SK-MEL-5 (cell line): ENCODE results near the gene NFATC3. TPM values are rescaled to one million over a fixed set of nuclear protein-coding genes. Genes with fewer than 3 reads are reported as not detected.

Experiments
- DNase-seq: peaks from one replicate; pipeline ENCODE4 v3.0.0-alpha.2; 2016; ENCODE audit warnings: low read depth, low spot score
- in situ Hi-C: cut with HindIII; loops from 2 replicates; pipeline ENCODE4 v1.10.0; 2016; ENCODE audit warnings: low sequenced_read_pairs, high pct_unique_total_duplicates, low pct_unique_long_range_greater_than_20kb
- total RNA-seq: library from RNA; depleted of rRNA; stranded (reverse); fragments of >200 nt; shearing (Covaris generic); gene quantifications from 2 replicates; pipeline ENCODE4 v1.2.3, GENCODE V29; 2014

Gene NFATC3
- total RNA-seq, 1 experiment from 2014 or later = 13.8 TPM

- in situ Hi-C loops = no loop called here
- DNase-seq = no peak
Observed at GRCh38 chr16:68070249-68070730, 14.9 kb upstream of the NFATC3 start.

DNA sequence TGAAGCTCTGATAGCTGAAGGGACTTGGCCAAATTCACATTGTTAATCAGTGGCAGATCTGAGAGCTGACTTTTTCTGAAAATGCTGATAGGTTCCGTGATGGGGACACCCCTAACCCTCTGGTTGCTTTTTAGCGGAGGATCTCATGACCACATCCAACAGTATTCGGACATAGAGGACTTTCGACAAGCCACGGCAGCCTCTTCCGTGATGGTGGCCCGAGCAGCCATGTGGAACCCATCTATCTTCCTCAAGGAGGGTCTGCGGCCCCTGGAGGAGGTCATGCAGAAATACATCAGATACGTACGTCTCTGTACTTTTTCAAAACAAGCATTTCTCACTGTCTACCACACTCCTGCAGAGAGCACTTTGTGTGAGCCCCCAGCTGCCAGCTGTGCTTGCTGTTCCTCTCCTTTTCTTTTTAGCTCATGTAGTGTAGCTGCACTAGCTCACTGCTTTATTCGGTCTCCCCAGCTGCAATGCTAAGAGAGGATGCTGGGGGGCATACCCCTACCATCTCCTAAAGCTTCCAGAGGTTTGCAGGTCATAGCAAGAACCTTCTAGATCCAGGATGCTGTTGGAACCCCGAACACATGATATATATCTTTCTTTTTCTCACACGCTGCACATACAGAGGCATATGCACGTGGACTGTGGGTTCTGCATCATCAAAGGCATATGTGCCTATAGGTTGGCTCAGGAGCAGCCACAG is 14.2 kb upstream of the NFATC3 start:
- DNase-seq = no peak
- in situ Hi-C loops = no loop called here

GRCh38 chr16:68071518-68071901 is 13.7 kb upstream of the NFATC3 start:
- no peak for DNase-seq
- in situ Hi-C loops = no loop called here

DNA sequence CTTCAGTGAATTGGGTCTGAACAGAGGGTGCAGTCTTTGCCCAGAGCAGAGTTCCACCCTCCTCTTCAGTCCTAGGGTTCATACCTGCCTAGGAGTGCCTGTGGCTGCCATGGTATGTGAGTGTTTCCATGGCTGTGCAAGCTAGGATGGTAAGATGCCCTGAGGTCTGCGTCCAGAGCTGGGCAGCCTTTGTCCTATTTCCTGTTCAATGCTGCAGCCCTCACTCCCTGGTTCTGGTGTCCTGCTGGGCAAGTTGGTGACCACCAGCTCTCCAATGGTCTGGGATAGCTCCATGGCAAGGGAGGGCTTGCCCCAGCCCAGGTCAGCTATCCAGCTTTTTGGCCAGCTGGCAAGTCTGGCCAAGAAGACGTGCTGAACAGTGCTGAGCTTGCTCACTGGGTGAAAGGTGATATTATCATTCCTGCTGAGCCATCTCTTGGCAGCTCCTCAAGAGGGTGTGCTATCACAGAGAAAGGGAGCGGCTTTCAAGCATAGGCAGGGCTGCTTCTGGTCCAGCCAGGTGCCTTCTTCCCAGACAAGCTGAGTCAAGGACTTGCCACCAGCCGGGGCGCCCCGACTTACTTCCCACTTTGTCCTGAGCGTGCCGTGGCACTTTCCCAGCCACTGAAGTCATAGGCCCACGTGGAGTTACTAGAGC is 13.0 kb upstream of the NFATC3 start:
- DNase-seq = no peak
- in situ Hi-C loops = no loop called here

- in situ Hi-C loops = no loop called here
- no peak for DNase-seq
Observed at GRCh38 chr16:68073902-68074760, 11.0 kb upstream of the NFATC3 start.

DNA sequence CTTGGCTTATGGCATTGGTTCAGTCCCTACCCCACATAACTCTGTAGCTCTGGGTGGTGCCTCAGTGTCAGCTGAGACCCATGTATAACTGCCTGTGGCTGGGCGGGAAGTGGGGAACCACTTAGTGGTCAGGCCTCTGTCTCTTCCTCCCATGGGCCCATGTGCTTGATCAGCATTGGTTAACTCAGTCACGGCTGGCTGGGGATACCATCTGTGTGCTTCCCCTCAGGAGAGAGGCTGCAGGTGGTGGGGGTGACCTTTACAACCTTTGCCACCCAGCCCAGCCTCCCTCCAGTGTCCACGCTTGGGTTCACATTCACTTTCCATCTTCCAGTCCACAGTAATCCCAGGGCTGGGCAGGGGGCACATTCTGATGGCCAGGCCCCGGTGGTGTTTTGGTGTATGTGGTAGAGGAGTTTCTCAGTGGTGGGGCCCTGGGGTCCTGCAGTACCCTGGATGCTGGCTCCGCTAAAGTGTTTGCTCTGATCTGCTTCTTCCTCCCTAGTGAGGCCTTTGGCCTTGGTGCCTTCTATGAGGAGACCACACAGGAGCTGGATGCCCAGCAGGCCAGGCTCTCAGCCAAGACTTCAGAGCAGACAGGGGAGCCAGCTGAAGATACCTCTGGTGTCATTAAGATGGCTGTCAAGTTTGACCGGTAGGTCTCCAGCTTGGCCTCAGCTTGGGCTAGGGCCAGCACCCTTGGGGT is 10.2 kb upstream of the NFATC3 start:
- DNase-seq = no peak
- in situ Hi-C loops = no loop called here

DNA sequence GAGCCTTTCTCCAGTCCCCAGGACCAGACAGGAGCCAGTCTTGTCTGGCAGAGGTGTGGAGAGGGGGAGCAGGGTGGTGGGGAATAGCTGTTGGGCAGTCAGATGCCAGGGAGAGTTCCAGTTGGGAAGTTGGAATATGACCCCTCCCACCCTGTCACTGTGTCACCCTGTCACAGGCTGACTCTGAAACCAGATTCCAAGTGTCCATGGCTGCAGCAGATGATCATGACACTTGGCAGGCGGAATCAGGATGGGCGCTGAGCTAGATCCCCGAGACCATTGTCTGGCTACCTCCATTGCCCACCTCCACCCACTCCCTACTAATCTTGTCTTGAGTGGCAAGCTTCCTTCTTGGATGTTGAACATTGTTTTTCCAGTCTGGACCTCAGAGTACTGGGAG is 9.2 kb upstream of the NFATC3 start:
- no peak for DNase-seq
- in situ Hi-C loops = no loop called here

- no peak for DNase-seq
- in situ Hi-C loops = no loop called here
Observed at GRCh38 chr16:68076560-68076959, 8.6 kb upstream of the NFATC3 start.

GRCh38 chr16:68077866-68078700 is 7.1 kb upstream of the NFATC3 start:
- no peak for DNase-seq
- in situ Hi-C loops = no loop called here

DNA sequence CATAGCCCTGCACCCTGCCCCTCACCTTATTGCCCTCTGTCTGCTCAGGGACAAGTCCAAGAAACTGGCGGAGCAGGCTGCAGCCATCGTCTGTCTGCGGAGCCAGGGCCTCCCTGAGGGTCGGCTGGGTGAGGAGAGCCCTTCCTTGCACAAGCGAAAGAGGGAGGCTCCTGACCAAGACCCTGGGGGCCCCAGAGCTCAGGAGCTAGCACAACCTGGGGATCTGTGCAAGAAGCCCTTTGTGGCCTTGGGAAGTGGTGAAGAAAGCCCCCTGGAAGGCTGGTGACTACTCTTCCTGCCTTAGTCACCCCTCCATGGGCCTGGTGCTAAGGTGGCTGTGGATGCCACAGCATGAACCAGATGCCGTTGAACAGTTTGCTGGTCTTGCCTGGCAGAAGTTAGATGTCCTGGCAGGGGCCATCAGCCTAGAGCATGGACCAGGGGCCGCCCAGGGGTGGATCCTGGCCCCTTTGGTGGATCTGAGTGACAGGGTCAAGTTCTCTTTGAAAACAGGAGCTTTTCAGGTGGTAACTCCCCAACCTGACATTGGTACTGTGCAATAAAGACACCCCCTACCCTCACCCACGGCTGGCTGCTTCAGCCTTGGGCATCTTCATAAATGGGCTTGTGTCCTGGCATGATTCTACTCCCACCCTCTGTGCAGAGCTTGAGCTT is 6.3 kb upstream of the NFATC3 start:
- in situ Hi-C loops = no loop called here
- no peak for DNase-seq

DNA sequence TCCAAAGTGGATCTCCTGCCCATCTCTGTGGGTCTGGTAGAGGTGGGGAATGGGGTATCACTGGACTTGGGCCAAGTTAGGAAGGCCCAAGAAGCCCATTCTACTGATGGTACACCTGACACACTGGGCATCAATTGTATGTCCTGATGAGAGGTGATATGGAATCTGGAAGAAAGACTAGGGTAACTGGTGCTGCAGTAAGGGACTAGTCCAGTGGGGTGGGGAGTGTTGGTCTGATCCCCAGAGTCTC is 5.9 kb upstream of the NFATC3 start:
- DNase-seq = no peak
- in situ Hi-C loops = no loop called here

DNA sequence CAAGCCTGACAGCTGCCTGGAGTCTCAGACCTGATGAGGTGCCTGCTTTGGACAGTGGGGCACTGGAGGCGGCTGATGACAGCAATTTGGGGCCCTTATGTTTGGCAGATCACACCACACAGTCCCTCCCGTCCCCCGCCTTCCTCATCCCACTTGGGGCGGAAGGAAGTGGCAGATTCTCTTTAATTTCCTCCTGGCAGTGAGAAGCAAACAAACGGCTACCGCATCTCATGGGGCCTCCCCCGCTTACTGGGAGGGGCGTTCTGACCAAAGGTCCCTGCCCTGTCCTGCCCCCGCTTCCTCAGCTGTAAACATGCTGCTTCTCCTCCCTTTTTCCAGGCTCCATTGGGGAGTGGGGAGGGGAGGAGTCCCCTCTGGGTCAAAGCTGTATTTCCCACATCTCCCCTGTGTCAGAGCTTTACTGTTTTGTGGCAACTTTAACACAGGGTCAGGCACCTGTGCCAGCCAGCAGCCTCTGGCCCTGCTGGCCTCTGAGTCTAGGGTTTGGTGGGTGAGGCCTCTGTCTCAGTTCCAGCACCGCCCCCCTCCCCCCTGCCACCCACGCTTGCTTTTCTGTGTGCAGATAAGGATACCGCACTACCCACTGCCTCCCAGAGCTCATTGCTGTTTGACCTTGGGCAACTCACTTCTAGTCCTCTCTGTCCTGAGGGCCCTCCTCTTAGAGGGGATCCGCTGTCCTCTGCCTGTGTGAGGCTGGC is 5.4 kb upstream of the NFATC3 start:
- in situ Hi-C loops = no loop called here
- no peak for DNase-seq

DNA sequence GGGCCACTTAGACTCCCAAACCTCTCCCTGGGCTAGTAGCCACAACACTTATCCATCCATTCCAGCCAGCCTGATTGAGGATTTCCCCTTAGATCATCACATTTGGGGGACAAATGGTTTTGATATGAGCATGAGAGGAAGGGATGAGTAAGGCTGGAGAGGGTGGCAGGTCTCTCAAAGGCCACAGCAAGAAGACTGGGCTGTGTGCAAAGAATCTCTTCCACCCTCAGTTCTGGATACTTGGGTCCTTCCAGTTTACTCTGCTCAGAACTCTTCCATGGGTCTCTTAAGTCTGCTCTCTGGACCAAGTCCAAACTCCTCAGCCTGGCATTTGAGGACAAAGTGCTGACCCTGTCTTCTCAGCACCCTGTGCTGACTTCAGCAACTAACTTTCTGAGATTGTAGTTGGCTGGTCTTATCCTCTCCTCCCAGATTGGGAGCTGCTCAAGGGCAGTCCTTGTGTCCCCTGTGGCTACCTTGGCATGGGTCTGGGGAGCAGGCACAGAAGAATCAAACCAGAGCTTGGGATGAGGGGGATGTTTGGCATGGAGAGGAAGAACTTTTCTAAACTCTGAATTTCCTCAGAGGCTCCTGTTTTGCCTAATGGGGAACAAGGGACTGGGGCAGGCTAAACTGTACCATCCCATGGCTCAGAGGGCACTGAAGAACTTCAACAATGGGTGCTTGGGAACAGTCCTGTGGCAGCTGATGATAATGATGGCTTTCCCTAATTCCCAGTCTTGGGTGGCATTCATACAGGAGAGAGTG is 3.1 kb upstream of the NFATC3 start:
- in situ Hi-C loops = no loop called here
- no peak for DNase-seq

DNA sequence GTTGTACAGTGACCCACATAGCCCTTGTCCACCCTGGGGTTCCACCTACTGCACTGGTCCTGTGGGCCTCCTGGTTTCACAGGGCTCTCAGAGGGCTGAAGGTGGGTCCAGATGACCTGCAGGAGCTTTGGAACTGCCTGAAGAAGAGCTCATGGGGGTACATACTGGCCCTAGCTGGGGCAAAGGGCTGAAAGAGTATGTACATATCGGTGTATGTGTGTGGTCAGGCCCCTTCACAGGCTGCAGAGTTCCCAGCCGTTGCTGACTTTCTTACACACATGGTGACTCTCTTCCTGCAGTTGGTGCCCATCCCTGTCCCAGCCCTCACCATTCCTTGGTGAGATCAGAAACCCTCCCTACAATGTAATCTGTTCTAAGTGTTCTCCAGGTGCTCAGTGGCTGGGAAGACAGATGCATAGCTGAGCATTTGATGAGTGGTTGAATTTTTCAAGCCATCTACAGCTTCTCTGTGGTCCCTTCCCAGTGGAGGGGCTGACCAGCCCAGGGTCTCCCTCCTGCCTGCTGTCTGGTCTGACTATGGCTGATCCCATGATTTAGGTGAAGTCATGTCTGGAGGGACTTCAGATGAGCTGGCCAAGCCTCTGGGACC is 2.4 kb upstream of the NFATC3 start:
- in situ Hi-C loops = no loop called here

DNA sequence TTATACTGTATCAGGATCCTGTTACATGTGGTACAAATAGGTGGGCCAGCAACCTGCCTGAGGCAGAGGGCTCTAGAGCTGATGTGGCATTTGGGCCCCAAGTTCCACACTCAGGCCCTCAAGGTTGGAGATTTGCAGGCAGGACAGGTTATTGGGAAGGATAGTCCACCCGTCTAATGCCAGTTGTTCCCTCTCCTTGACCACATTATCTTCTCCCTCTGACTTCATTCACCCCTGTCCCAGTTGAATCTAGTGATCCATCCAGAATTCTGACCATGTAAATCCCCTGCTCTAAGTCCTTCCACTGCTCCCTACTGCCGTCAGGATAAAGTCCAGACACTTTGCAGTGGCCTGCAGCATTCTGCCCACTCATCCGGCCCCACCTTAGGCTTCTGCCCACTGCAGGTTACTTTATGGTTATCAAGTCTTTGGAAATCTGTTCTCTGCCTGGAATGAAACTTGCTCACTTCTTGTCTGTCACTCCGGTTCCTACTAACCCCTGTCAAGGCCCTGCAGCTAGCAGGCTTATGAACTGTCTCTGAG is 1.9 kb upstream of the NFATC3 start:
- no peak for DNase-seq
- in situ Hi-C loops = no loop called here

More for the DNA sequence above, 2.4 kb upstream of the NFATC3 start:
- DNase-seq = no peak
